Stimulated activated CD4-positive, alpha-beta T cell treated with anti-CD3 and anti-CD28 coated beads, Interleukin-1b, Interleukin-23, amount 100 ng/mL, for 24 hours (primary cell): ENCODE measurements around the gene TFCP2L1.

Experiments used
- DNase-seq, 4 experiments: peaks; one replicate each; pipeline ENCODE4 v3.0.0-alpha.2; 2020; ENCODE audit warnings: low read depth in 4 of 4, low spot score in 1 of 4

Gene TFCP2L1

GRCh38 chr2:121200011-121200347, 85.0 kb downstream of the TFCP2L1 start:
- DNase-seq: no peak

GRCh38 chr2:121199281-121200010, 85.6 kb downstream of the TFCP2L1 start:
- no peak for DNase-seq

- no peak for DNase-seq
These were observed 87.5 kb downstream of the TFCP2L1 start for GRCh38 chr2:121197369-121198091.

- DNase-seq: no peak
These were observed 88.2 kb downstream of the TFCP2L1 start for GRCh38 chr2:121196849-121197155.

GRCh38 chr2:121196132-121196848, 88.7 kb downstream of the TFCP2L1 start:
- no peak for DNase-seq

- no peak for DNase-seq
These were observed 90.0 kb downstream of the TFCP2L1 start for GRCh38 chr2:121195036-121195435.

GRCh38 chr2:121194626-121195025, 90.4 kb downstream of the TFCP2L1 start:
- DNase-seq: no peak

- DNase-seq: no peak
These were observed 91.8 kb downstream of the TFCP2L1 start for GRCh38 chr2:121193185-121193584.

- DNase-seq: no peak
These were observed 92.4 kb downstream of the TFCP2L1 start for GRCh38 chr2:121192576-121192975.

GRCh38 chr2:121191191-121192170, 93.5 kb downstream of the TFCP2L1 start:
- no peak for DNase-seq

- DNase-seq: no peak
These were observed 95.2 kb downstream of the TFCP2L1 start for GRCh38 chr2:121189661-121190381.

GRCh38 chr2:121189011-121189410, 96.0 kb downstream of the TFCP2L1 start:
- no peak for DNase-seq

- no peak for DNase-seq
These were observed 97.0 kb downstream of the TFCP2L1 start for GRCh38 chr2:121187982-121188411.

GRCh38 chr2:121187351-121187981, 97.5 kb downstream of the TFCP2L1 start:
- no peak for DNase-seq

GRCh38 chr2:121186261-121186660, 98.7 kb downstream of the TFCP2L1 start:
- DNase-seq: no peak

GRCh38 chr2:121185571-121186074, 99.4 kb downstream of the TFCP2L1 start:
- no peak for DNase-seq

GRCh38 chr2:121185111-121185510, 99.9 kb downstream of the TFCP2L1 start:
- no peak for DNase-seq

GRCh38 chr2:121184248-121184862, 100.6 kb downstream of the TFCP2L1 start:
- no peak for DNase-seq

- DNase-seq: no peak
These were observed 102.5 kb downstream of the TFCP2L1 start for GRCh38 chr2:121182520-121182919.
